ENCODE results near the gene MTIF2. TPM values are rescaled to one million over a fixed set of nuclear protein-coding genes. Genes with fewer than 3 reads are reported as not detected.
A peak's percentile ranks its signal among the peaks of the same experiment; 100 is the strongest.

MTIF2 gene
- total RNA-seq, 1 donor from 2014 or later, result 40.4 TPM

DNA sequence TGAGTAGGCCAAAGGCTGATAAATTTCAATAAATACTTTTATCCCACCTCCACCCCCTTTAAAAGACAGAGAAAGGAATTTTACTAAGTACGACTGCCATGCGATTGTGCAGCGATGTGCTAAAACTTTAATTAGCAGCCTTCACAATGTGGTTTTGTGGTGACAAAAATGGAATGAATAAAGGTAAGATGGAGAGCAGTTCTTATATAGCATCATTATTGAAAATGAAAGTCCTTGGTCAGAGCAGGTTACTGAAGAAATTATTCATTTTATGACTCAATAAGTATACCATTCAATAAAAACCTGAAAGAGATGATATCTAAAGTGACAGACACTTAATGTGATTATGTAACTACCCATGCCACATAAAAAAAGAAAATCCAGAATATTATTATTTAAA is 33.2 kb upstream of the MTIF2 start:
- ATAC-seq (ENCODE audit: low read depth) (no peak), DNase-seq (no peak)
- Mint-ChIP-seq H3K27ac (no peak overlapping the region), H3K4me3 (no peak overlapping the region), H3K4me1 (no peaks in the 10 kb centered on the region), H3K36me3 (ENCODE audit: low read depth) (no peaks in the 10 kb centered on the region), H3K27me3 (no peaks in the 10 kb centered on the region), H3K9me3 (no peaks in the 10 kb centered on the region)
- no peak for TF ChIP-seq CTCF (IDR thresholded peaks at IDR 0.05)
- CTCF ChIA-PET, result no interaction called here
- intact Hi-C loops (cut with micrococcal nuclease), result no loop called here
- POLR2A ChIA-PET, result no interaction called here

GRCh38 chr2:55301277-55301676 is 32.2 kb upstream of the MTIF2 start:
- Mint-ChIP-seq H3K4me1 (no peaks in the 10 kb centered on the region), H3K36me3 (ENCODE audit: low read depth) (no peaks in the 10 kb centered on the region), H3K27ac (no peak overlapping the region), H3K4me3 (no peak overlapping the region), H3K27me3 (no peaks in the 10 kb centered on the region), H3K9me3 (no peaks in the 10 kb centered on the region)
- POLR2A ChIA-PET, result no interaction called here
- intact Hi-C loops (cut with micrococcal nuclease), result no loop called here
- TF ChIP-seq CTCF (IDR thresholded peaks at IDR 0.05), result no peak
- CTCF ChIA-PET, result no interaction called here
- no peak for ATAC-seq (ENCODE audit: low read depth)
- DNase-seq, result no peak

DNA sequence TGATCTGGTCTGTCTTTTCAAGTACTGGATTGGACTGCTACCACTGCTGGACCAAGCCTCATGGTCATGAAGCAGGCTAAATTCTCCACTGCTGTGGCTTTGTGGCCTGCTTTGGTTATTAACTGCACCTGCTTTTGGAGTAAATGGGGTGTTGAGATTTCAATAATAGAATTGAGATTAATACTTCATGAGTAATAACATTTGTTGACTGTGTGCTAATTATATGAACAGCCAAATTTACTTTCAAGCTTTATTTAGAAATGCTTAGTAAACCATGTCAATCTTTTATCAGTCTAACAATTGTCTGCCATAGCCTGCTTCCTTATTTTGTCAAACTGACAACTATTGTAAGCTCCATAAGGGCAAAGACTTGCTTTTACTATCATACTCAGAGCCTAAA is 27.4 kb upstream of the MTIF2 start:
- peaks cover 4% of the 10 kb centered on the region for H3K36me3 Mint-ChIP-seq (ENCODE audit: low read depth)
- POLR2A ChIA-PET, result no interaction called here

GRCh38 chr2:55283083-55283482 is 14.1 kb upstream of the MTIF2 start:
- POLR2A ChIA-PET, result no interaction called here
- no peaks in the 10 kb centered on the region for H3K9me3 Mint-ChIP-seq
- peak overlapping the region; percentile 88 for H3K4me3 Mint-ChIP-seq

More for the DNA sequence above, 27.4 kb upstream of the MTIF2 start:
- intact Hi-C loops (cut with micrococcal nuclease), result no loop called here
- ATAC-seq (ENCODE audit: low read depth) (no peak), DNase-seq (no peak)
- peaks cover 5% of the 10 kb centered on the region for H3K4me1 Mint-ChIP-seq
- CTCF ChIA-PET, result no interaction called here
- H3K27ac Mint-ChIP-seq, result no peak overlapping the region
- H3K9me3 Mint-ChIP-seq, result no peaks in the 10 kb centered on the region
- H3K27me3 Mint-ChIP-seq, result no peaks in the 10 kb centered on the region
- no peak overlapping the region for H3K4me3 Mint-ChIP-seq
- no peak for TF ChIP-seq CTCF (IDR thresholded peaks at IDR 0.05)

More at GRCh38 chr2:55283083-55283482, 14.1 kb upstream of the MTIF2 start:
- no peaks in the 10 kb centered on the region for H3K27me3 Mint-ChIP-seq
- H3K36me3 Mint-ChIP-seq (ENCODE audit: low read depth), result peaks cover 3% of the 10 kb centered on the region
- H3K4me1 Mint-ChIP-seq, result peaks cover 28% of the 10 kb centered on the region
- peak overlapping the region; percentile 35 for H3K27ac Mint-ChIP-seq
- ATAC-seq (ENCODE audit: low read depth) (no peak), DNase-seq (no peak)
- intact Hi-C loops (cut with micrococcal nuclease), result loop anchor here (2.0 to 5.0 kb wide), 5 partner anchors 136 to 1516 kb away; partner anchors contain the start of genes ACYP2, CCDC88A, CHAC2 and PPP4R3B
- TF ChIP-seq CTCF (IDR thresholded peaks at IDR 0.05), result no peak
- CTCF ChIA-PET, result no interaction called here

All from activated B cell treated with CpG ODN at 0.5 μM for 24 hours (primary cell).